GM21447 (cell line): ENCODE measurements around the gene GTF2H1.
A peak's percentile ranks its signal among the peaks of the same experiment; 100 is the strongest.
"Not testable (repeated sequence)": the region's sequence is repeated elsewhere in the genome, so short reads cannot be mapped to it uniquely, and the experiment has no call there.

ENCODE experiments used
- ATAC-seq: cut with Tn5 transposase; IDR thresholded peaks from one replicate; pipeline ENCODE4 v1.9.1; 2021; ENCODE audit not compliant: unreplicated experiment

The GTF2H1 gene

GRCh38 chr11:18317551-18317950 is 4.8 kb upstream of the GTF2H1 start:
- ATAC-seq = no peak

- ATAC-seq = no peak
These were observed 2.5 kb upstream of the GTF2H1 start for GRCh38 chr11:18319914-18320313.

DNA sequence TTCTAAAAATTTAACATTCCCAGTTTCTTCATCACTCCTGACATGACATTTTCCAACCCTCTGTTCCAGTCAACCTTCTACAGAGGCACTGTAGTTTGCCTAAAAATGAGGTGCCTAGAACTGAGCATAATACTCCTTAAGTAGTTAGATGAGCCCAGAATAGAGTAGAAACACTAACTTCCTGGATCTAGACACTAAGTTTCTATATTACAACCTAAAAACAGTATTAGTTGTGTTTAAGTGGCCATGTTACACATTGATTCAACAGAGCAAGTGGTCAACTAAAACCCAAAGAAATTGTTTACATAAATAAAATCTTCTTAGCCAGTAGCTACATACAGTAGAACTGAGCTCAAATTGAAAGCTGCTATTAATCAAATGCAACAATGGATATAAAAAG is 1.8 kb upstream of the GTF2H1 start:
- ATAC-seq = no peak

DNA sequence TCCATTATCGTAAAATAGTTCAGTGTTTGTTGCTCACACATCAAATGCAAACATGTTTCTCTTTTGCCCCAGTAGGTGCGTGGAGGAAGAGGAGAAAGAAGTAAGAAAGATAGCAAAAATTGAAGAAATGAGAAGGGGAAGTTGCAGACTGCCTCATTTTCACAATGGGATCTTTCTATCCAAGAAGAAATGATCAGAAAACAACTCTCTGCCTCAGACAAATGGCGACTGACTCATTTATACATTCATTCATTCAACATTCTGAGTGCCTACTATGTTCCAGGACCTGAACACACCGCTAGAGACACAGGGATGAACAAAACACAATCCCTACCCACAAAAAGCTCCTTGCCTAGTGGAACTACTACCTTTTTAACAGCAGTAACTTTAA is 794 bp upstream of the GTF2H1 start:
- ATAC-seq = no peak

- no peak for ATAC-seq
These were observed 627 bp downstream of the GTF2H1 start for GRCh38 chr11:18322818-18323570.

DNA sequence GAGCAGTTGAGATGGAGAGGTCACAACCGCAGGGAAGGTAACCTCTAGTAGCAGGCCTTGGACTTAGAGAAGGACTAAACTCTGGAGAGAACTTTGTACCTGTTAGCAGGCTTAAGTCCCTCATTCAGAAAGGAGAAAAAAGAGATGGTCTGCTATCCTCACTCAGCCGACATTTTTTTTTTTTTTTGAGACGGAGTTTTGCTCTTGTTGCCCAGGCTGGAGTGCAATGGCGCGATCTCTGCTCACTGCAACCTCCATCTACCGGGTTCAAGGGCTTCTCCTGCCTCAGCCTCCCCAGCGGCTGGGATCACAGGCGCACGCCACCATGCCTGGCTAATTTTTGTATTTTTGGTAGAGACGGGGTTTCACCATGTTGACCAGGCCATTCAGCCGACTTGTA is 1.5 kb downstream of the GTF2H1 start:
- ATAC-seq = not testable (repeated sequence)

- no peak for ATAC-seq
These were observed 2.0 kb downstream of the GTF2H1 start for GRCh38 chr11:18324381-18324780.

DNA sequence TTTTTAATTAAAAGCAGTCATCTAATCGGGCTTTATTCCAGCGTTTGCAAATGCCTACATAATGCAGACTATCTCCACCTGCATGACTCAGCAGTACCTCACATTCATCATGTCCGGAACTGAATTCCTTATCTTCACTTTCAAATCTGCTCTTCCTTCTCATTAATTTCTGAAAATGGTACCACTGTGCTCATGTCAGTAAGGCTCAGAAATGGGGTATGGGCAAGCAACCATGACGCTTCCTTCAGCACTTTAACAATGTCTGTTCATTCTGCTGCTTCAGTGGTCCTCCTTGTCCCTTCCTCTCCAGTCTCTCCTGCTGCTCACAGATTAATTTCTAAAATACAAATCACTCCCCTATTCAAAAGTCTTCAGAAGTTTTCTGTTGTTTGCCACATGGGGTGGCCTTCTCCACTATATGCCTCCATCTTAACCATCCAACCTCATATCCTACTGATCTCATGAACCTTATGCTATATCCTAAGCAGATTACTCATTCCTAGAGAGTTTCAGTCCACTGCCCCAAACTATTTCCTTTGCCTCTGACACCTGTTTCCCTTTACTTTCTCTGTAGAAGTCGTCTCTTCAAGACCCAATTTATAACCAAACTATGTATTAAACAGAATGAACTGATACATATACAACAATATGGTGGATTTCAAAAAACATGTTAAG is 7.0 kb downstream of the GTF2H1 start:
- peak; percentile 75 for ATAC-seq

- no peak for ATAC-seq
These were observed 8.6 kb downstream of the GTF2H1 start for GRCh38 chr11:18330921-18331320.

- ATAC-seq = no peak
These were observed 9.9 kb downstream of the GTF2H1 start for GRCh38 chr11:18332302-18332701.

- no peak for ATAC-seq
These were observed 10.5 kb downstream of the GTF2H1 start for GRCh38 chr11:18332891-18333290.

DNA sequence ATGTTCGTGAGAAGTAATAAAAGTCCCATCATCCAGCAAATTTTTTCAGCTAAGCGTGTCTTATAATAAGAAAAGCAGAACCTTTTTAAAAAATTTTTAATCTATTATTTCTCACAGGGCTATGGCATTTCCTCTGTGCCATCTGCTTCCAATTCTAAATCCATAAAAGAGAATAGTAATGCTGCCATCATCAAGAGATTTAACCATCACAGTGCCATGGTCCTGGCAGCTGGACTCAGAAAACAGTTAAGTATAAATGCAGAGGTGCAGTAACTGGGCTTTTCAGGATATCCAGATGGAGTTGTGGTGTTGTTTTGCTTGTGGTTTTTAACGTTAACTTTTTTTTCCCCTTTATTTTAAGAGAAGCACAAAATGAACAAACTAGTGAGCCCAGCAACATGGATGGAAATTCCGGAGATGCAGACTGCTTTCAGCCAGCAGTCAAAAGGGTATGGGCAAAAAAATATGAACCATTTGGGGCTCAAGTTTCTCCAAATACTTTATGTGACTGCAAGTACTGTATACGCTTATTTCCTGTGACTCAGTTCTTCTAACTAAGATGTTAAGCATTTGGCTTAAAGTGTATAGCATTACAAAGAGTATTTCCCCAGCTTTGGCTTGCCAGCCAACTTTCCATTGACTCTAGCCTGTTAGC is 25.2 kb downstream of the GTF2H1 start:
- no peak for ATAC-seq

DNA sequence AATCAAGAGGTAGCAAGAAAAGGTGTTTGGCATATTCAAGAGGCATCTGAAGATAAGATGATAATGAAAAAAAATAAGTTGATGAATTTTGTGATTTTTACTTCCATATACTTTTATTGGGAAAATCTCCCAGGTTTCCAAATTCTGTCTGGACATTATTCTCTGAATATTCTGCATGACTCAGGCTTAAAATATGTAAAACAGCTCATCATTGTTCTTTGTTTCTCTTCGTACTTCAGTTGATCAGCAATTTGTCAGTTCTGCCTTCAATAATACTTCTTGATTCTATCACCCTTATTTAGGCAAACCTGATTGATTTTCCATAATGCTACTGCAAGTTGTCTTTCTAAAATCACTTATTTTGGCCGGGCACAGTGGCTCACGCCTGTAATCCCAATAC is 30.2 kb downstream of the GTF2H1 start:
- no peak for ATAC-seq

DNA sequence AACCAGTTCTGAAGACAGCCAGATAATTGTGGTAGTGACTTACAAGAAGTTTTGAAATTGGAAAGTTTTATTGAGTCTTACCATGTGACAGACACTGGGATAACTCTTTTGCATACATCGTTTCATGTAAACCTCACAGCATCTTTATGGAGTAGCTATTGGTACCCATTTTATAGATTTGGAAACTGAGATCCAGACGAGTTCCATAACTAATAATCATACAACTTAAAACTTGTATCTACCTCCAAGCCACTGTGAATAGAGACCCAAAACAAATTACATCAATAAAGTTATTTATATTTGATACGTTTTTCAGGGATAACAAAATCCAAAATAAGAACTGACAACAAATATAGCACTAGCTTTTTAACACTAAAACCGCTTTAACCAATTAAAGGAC is 36.3 kb downstream of the GTF2H1 start:
- ATAC-seq = no peak

DNA sequence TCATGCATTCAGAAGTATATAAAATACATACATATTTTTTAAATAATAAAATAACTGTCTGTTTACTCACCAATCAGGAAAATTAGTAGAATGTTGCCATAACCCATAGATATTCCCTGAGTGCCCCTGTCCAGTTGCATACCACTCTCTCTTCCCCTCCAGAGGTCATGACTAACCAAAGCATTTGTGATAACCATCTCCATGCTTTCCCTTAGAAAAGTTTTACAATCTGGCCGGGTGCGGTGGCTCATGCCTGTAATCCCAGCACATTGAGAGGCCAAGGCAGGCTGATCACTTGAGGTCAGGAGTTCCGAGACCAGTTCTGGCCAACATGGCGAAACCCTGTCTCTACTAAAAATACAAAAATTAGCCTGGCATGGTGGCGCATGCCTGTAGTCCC is 38.8 kb downstream of the GTF2H1 start:
- no peak for ATAC-seq

DNA sequence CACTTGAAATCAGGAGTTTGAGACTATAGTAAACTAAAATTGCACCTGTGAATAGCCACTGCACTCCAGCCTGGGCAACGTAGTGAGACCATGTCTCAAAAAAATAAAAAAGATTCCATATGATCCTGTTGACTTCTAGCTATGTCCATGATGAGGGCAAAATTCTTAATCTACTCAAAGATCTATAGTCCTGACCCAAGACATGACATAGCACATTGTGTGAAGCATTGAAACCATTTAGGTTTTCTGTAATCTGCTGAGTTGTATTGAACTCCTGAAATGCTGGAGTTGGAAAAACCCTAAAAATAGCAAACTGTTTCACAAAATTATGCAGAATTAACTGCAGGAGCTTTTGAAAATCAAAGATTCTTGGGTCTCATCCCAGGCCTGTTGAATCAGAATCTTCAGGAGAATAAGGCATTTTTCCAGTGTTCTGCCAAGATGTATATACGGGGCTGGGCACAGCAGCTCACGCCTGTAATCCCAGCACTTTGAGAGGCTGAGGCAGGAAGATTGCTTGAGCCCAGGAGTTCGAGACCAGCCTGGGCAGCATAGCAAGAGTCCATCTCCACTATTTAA is 42.2 kb downstream of the GTF2H1 start:
- no peak for ATAC-seq

- ATAC-seq = no peak
These were observed 43.4 kb downstream of the GTF2H1 start for GRCh38 chr11:18365741-18366140.

- no peak for ATAC-seq
These were observed 43.9 kb downstream of the GTF2H1 start for GRCh38 chr11:18366286-18366685.

DNA sequence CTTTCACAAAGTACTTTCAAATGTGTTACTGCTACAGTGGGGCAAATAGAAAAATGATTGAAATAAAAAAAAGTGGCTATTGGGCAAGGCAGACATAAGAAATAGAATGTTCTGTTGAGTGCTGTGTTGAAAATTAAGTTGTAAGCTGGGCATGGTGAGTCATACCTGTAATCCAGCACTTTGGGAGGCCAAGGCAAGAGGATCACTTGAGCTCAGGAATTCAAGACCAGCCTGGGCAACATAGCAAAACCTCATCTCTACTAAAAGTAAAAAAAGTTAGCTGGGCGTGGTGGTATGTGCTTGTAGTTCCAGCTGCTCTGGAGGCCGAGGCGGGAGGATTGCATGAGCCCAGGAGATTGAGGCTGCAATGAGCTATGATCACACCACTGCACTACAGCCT is 45.1 kb downstream of the GTF2H1 start:
- no peak for ATAC-seq

DNA sequence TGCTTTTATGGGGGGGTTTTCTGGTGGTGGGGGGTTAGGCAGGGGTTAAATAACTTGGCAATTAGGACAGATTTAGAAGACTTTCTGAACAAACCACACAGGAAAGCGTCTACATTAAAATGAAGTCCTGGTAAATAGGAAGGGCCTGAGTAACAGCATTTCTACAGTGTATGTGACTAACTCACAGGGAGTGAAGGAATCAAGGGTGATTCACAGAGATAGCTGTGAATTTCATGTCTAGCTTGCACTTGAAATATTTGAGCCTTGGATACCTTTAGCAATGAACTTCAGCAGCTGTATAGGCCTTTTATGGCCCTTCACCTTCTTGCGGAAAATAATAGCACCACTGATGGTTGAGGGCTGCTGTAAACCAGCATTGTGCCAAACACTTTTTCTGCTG is 45.9 kb downstream of the GTF2H1 start:
- no peak for ATAC-seq

DNA sequence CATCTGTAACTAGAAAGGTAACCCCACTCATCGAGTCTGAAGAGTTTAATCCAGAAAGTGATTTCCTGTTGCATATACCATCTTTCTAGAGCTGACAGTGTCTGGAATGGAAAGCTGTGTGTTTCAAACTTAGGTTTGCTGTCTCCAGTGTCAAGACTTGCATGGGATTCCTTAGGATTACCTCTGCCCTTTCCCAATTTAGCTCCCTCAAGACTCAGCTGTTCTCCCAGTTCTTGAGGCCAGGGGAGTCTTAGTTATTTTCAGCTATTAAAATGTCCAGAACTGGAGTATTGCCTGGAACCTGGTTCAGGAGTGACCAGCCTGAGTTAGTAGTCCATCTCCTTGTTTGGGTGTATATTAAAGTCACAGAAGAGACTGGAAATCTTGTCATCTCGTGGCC is 47.0 kb downstream of the GTF2H1 start:
- no peak for ATAC-seq

GRCh38 chr11:18371279-18371678 is 48.9 kb downstream of the GTF2H1 start:
- no peak for ATAC-seq
